ENCODE results near the gene RBM26.

GRCh38 chr13:79447141-79447540 is 41.1 kb upstream of the RBM26 start:
- TF ChIP-seq EZH2phosphoT487 (IDR thresholded peaks at IDR 0.05; ENCODE audit: insufficient read depth, low read depth) (no peak), EZH2 (IDR thresholded peaks at IDR 0.05; ENCODE audit: insufficient read depth, poor library complexity, severe bottlenecking) (no peak)
